LNCaP clone FGC (cell line): ENCODE measurements around the gene G6PC3.
A peak's percentile ranks its signal among the peaks of the same experiment; 100 is the strongest.
"Not testable (repeated sequence)": the region's sequence is repeated elsewhere in the genome, so short reads cannot be mapped to it uniquely, and the experiment has no call there.

Experiments
- DNase-seq: peaks from one replicate; pipeline ENCODE4 v3.0.0-alpha.2; 2011; ENCODE audit warnings: low read depth
- H3K4me3 ChIP-seq: 2 replicates; pipeline ENCODE4 v1.5.1; 2011; ENCODE audit warnings: mild to moderate bottlenecking, low read depth, low read length, control low read depth
- CTCF ChIP-seq: IDR thresholded peaks from 2 replicates; pipeline ENCODE4 v1.5.1; 2012; ENCODE audit warnings: mild to moderate bottlenecking; ENCODE audit not compliant: control insufficient read depth, insufficient read depth; ENCODE audit errors: extremely low read depth

Gene G6PC3

GRCh38 chr17:44113868-44114840 is 43.6 kb downstream of the G6PC3 start:
- TF ChIP-seq CTCF = no peak
- no peak overlapping the region for H3K4me3 ChIP-seq
- DNase-seq = no peak

- H3K4me3 ChIP-seq = no peak overlapping the region
Observed at GRCh38 chr17:44115585-44116415, 45.3 kb downstream of the G6PC3 start.

GRCh38 chr17:44117351-44117750 is 46.8 kb downstream of the G6PC3 start:
- no peak for TF ChIP-seq CTCF
- no peak for DNase-seq
- no peak overlapping the region for H3K4me3 ChIP-seq

More at GRCh38 chr17:44115585-44116415, 45.3 kb downstream of the G6PC3 start:
- no peak for DNase-seq
- TF ChIP-seq CTCF = peak; percentile 27; the same call in 1 of the 2 replicates

GRCh38 chr17:44118427-44119050 is 48.0 kb downstream of the G6PC3 start:
- no peak for DNase-seq

GRCh38 chr17:44119062-44119461 is 48.5 kb downstream of the G6PC3 start:
- no peak overlapping the region for H3K4me3 ChIP-seq
- TF ChIP-seq CTCF = no peak
- DNase-seq = no peak

More at GRCh38 chr17:44118427-44119050, 48.0 kb downstream of the G6PC3 start:
- TF ChIP-seq CTCF = no peak
- no peak overlapping the region for H3K4me3 ChIP-seq

GRCh38 chr17:44119798-44120197 is 49.3 kb downstream of the G6PC3 start:
- no peak for DNase-seq
- H3K4me3 ChIP-seq = no peak overlapping the region
- TF ChIP-seq CTCF = no peak

- DNase-seq, H3K4me3 ChIP-seq: not testable (repeated sequence)
Observed at GRCh38 chr17:44120281-44120680, 49.7 kb downstream of the G6PC3 start.
